ENCODE data around the gene ASB12. TPM values are rescaled to one million over a fixed set of nuclear protein-coding genes. Genes with fewer than 3 reads are reported as not detected.

ASB12 gene
- total RNA-seq, 1 donor from 2014 or later = not detected

DNA sequence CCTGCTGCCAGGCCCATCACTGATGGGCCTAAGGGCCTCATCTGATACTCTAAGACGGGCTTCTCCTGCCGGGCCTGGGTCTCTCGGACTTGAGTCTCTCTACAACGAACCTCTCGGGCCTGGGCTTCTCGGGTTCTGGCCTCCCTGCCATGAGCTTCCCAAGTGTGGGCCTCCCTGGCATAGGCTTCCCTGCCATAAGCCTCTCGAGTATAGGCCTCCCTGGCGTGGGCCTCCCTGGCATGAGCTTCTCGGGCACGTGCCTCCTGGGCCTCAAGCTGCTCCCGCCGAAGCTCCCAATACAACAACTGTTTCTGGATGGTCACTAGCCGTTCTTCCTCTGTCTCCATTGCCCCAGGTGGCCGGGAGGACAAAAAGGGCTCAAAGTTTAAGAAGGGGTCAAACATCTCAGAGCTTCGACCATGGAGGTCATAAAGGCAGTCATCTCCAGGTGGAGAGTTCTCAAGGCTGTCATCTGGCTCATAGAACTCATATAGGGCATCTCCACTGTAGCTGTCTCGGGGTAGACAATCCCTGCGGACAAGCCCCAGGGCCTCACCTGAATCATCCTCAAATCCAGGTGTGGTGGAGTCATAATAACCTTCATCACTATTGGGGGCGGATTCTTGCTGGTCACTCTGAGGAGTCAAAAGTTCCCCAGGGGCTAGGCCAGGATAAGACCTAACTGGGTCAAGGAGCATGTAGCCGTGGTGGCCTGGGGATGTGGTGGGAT is 39.0 kb downstream of the ASB12 start:
- Histone ChIP-seq H3K9ac (no peak overlapping the region), H3K27ac (no peak overlapping the region), H3K36me3 (no peaks in the 10 kb centered on the region), H3K79me2 (ENCODE audit: low read depth) (no peaks in the 10 kb centered on the region), H3F3A (ENCODE audit: low read depth) (no peaks in the 10 kb centered on the region), H3K4me2 (no peak overlapping the region), H3K9me3 (ENCODE audit: low read depth) (no peaks in the 10 kb centered on the region), H4K20me1 (ENCODE audit: low read depth) (no peaks in the 10 kb centered on the region), H3K27me3 (no peaks in the 10 kb centered on the region), H3K4me1 (no peaks in the 10 kb centered on the region), H3K4me3 (no peak overlapping the region), H2AFZ (replicated peaks) (no peak overlapping the region)
- TF ChIP-seq EZH2phosphoT487 (IDR thresholded peaks at IDR 0.05) = no peak
- TF ChIP-seq EZH2 (IDR thresholded peaks at IDR 0.05) = no peak
- TF ChIP-seq, protein P1, sequence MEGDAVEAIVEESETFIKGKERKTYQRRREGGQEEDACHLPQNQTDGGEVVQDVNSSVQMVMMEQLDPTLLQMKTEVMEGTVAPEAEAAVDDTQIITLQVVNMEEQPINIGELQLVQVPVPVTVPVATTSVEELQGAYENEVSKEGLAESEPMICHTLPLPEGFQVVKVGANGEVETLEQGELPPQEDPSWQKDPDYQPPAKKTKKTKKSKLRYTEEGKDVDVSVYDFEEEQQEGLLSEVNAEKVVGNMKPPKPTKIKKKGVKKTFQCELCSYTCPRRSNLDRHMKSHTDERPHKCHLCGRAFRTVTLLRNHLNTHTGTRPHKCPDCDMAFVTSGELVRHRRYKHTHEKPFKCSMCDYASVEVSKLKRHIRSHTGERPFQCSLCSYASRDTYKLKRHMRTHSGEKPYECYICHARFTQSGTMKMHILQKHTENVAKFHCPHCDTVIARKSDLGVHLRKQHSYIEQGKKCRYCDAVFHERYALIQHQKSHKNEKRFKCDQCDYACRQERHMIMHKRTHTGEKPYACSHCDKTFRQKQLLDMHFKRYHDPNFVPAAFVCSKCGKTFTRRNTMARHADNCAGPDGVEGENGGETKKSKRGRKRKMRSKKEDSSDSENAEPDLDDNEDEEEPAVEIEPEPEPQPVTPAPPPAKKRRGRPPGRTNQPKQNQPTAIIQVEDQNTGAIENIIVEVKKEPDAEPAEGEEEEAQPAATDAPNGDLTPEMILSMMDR (IDR thresholded peaks at IDR 0.05) = no peak
- peaks cover 22% of the 10 kb centered on the region for H3K36me3 Mint-ChIP-seq
- H3K4me3 Mint-ChIP-seq = no peak overlapping the region
- H3K27ac Mint-ChIP-seq = no peak overlapping the region
- peaks cover 9% of the 10 kb centered on the region for H3K9me3 Mint-ChIP-seq
- H3K27me3 Mint-ChIP-seq (ENCODE audit: insufficient read depth, low read depth) = no peaks in the 10 kb centered on the region
- DNase-seq (ENCODE audit: low spot score) = no peak
- no peaks in the 10 kb centered on the region for H3K4me1 Mint-ChIP-seq

DNA sequence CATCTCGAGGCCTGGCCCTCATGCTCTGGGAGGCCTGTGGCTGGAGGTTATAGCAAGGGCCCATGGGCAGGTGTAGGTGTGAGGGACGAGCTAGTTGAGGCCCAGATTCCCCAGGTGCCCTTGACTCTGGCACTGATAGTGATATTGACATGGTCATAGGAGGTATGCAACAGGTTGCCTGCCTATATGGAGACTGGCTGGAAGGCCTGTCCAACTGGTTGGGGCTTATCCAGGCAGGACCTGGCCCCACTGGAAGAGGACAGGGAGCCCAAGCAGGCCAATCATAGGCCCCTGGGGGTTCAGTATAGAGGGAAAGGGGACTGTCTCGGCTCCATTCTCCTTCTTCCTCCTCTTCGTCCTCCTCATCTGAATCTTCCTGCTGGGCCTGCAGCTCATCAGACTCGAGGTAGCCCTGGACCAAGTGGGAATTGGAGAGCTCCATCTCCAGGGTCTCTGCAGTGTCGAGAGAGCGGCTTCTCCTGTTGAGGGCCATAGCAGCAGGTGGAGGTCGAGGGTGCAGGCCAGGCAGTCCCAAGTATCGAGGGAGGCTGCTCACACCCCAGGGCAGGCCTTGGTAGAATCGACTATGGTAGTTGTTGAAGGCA is 40.2 kb downstream of the ASB12 start:
- Histone ChIP-seq H3K4me1 (no peaks in the 10 kb centered on the region), H3K9ac (no peak overlapping the region), H3K27ac (no peak overlapping the region), H3K4me2 (no peak overlapping the region), H2AFZ (replicated peaks) (no peak overlapping the region), H3K9me3 (ENCODE audit: low read depth) (no peaks in the 10 kb centered on the region), H3K36me3 (no peaks in the 10 kb centered on the region), H3F3A (ENCODE audit: low read depth) (no peaks in the 10 kb centered on the region), H4K20me1 (ENCODE audit: low read depth) (no peaks in the 10 kb centered on the region), H3K27me3 (no peaks in the 10 kb centered on the region), H3K79me2 (ENCODE audit: low read depth) (no peaks in the 10 kb centered on the region), H3K4me3 (no peak overlapping the region)
- Mint-ChIP-seq H3K36me3 (peaks cover 22% of the 10 kb centered on the region), H3K9me3 (peaks cover 11% of the 10 kb centered on the region), H3K4me3 (no peak overlapping the region), H3K4me1 (no peaks in the 10 kb centered on the region), H3K27ac (no peak overlapping the region), H3K27me3 (ENCODE audit: insufficient read depth, low read depth) (no peaks in the 10 kb centered on the region)
- TF ChIP-seq, protein P1 (IDR thresholded peaks at IDR 0.05) = no peak
- no peak for TF ChIP-seq EZH2 (IDR thresholded peaks at IDR 0.05)
- TF ChIP-seq EZH2phosphoT487 (IDR thresholded peaks at IDR 0.05) = no peak
- no peak for DNase-seq (ENCODE audit: low spot score)

DNA sequence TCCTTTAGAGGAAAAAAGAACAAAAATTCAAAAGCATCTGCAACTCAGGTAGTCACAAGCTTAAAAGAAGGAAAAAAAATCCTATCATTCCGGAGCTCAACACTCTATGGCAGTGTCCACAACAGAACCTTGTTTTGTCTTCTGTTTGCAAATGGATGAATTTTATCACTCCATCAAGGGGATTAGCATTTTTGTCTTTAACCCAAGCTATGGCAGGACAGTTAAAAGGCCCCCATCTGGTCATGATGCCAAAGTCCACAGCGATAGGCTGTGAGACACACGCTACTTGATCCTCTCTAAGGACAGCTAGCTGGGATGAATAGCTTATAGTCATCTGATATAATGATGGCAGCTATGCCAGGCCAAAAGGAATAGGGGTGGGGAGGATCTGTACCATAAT is 41.5 kb downstream of the ASB12 start:
- H3K9me3 ChIP-seq (ENCODE audit: low read depth) = no peaks in the 10 kb centered on the region
- peaks cover 11% of the 10 kb centered on the region for H3K9me3 Mint-ChIP-seq
- no peaks in the 10 kb centered on the region for H3F3A ChIP-seq (ENCODE audit: low read depth)
- TF ChIP-seq EZH2phosphoT487 (IDR thresholded peaks at IDR 0.05) (no peak), EZH2 (IDR thresholded peaks at IDR 0.05) (no peak)
- TF ChIP-seq, protein P1 (IDR thresholded peaks at IDR 0.05) = no peak
- no peaks in the 10 kb centered on the region for H3K27me3 ChIP-seq
- no peaks in the 10 kb centered on the region for H3K4me1 ChIP-seq
- no peaks in the 10 kb centered on the region for H3K27me3 Mint-ChIP-seq (ENCODE audit: insufficient read depth, low read depth)
- no peak overlapping the region for H3K27ac ChIP-seq
- H4K20me1 ChIP-seq (ENCODE audit: low read depth) = no peaks in the 10 kb centered on the region
- no peaks in the 10 kb centered on the region for H3K4me1 Mint-ChIP-seq
- no peaks in the 10 kb centered on the region for H3K36me3 ChIP-seq
- no peak for DNase-seq (ENCODE audit: low spot score)
- H3K4me3 ChIP-seq = no peak overlapping the region
- no peak overlapping the region for H3K27ac Mint-ChIP-seq
- H3K4me3 Mint-ChIP-seq = no peak overlapping the region
- H3K36me3 Mint-ChIP-seq = peaks cover 17% of the 10 kb centered on the region
- no peak overlapping the region for H3K4me2 ChIP-seq
- no peak overlapping the region for H2AFZ ChIP-seq (replicated peaks)
- no peaks in the 10 kb centered on the region for H3K79me2 ChIP-seq (ENCODE audit: low read depth)
- H3K9ac ChIP-seq = no peak overlapping the region

Data from neural progenitor cell (in vitro differentiated cells).